GM21360 (cell line): ENCODE results near the gene RPS4Y2.

Experiments used
- ATAC-seq: cut with Tn5 transposase; IDR thresholded peaks from one replicate; pipeline ENCODE4 v1.9.1; 2021; ENCODE audit warnings: mild to moderate bottlenecking, moderate library complexity; ENCODE audit not compliant: unreplicated experiment

RPS4Y2 gene

DNA sequence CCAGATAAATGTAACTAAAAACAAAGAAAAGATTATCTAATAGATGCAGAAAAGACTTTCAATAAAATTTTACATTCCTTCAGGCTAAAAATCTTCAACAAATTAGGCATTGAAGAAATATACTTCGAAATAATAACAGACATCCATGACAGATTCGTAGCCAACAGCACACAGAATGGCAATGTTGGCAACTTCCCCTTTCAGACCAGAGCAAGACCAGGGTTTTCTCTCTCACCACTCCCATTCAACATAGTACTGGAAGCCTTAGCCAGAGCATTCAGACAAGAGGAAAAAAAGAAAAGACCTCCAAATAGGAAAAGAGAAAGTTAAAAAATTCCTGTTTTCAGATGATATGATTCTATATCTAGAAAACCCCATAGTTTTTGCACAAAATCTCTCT is 61.2 kb downstream of the RPS4Y2 start:
- no peak for ATAC-seq
